Activated B cell treated with CpG ODN at 0.5 μM for 24 hours (primary cell): ENCODE measurements around the gene ELOVL6. TPM values are rescaled to one million over a fixed set of nuclear protein-coding genes. Genes with fewer than 3 reads are reported as not detected.

Experiments
- ATAC-seq: fragments of 200-7000 bp; cut with Tn5 transposase; one replicate; pipeline ENCODE4 v1.10.0; 2021; ENCODE audit warnings: low read depth, mild to moderate bottlenecking, moderate library complexity
- CTCF ChIA-PET: fragments of 350-600 bp; sonication (Branson Sonifier 250); formaldehyde crosslinking; loops from one replicate; lab custom pipeline; 2021; ENCODE audit warnings: antibody characterized with exemption; lab: Charles Lee
- POLR2A ChIA-PET: fragments of 350-600 bp; sonication (Branson Sonifier 250); formaldehyde crosslinking; loops from one replicate; lab custom pipeline; 2021; ENCODE audit warnings: antibody characterized with exemption; lab: Charles Lee
- DNase-seq: peaks from one replicate; pipeline ENCODE4 v3.0.0; 2022
- H3K27ac Mint-ChIP-seq: one replicate; pipeline ENCODE4 v1.8.0; 2020; ENCODE audit warnings: mixed read lengths
- H3K27me3 Mint-ChIP-seq: one replicate; pipeline ENCODE4 v1.8.0; 2021; ENCODE audit warnings: mixed read lengths
- H3K36me3 Mint-ChIP-seq: one replicate; pipeline ENCODE4 v1.8.0; 2021; ENCODE audit warnings: low read depth, mixed read lengths
- H3K4me1 Mint-ChIP-seq: one replicate; pipeline ENCODE4 v1.8.0; 2021; ENCODE audit warnings: mixed read lengths
- H3K4me3 Mint-ChIP-seq: one replicate; pipeline ENCODE4 v1.8.0; 2020; ENCODE audit warnings: mild to moderate bottlenecking, mixed read lengths
- H3K9me3 Mint-ChIP-seq: one replicate; pipeline ENCODE4 v1.8.0; 2020; ENCODE audit warnings: mixed read lengths
- CTCF ChIP-seq: fragments of 200-600 bp; IDR thresholded peaks from one replicate; pipeline ENCODE4 v1.8.0; 2022; ENCODE audit warnings: antibody characterized with exemption, mild to moderate bottlenecking
- intact Hi-C: fragments of 100-400 bp; cut with micrococcal nuclease; formaldehyde crosslinking; loops from one replicate; pipeline ENCODE4 v1.15.1; 2024
- total RNA-seq: library from RNA; stranded (reverse); gene quantifications from 2 replicates; pipeline ENCODE4 v1.2.3, GENCODE V29; 2022

The ELOVL6 gene
- total RNA-seq, 1 donor from 2014 or later: 2.1 TPM

DNA sequence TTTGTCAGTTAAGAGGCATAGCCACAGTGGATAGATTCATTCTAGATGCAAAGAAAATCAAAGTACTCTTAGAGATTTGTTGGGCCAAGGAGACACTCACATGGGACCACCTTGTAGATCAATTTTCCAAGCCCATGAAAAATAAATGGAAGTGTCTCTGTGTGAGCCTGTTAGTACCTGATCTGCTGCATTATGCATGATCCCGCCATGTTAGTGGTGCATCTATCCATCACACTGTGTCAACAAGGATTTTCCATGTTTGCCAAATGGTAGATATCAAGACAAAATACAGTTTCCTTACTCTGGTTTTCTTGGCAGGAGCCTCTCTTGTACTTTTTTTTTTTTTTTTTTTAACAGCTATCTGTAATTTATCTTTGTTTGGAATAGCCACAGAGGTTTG is 173.4 kb downstream of the ELOVL6 start:
- ATAC-seq: no peak
- Mint-ChIP-seq H3K27ac (no peak overlapping the region), H3K36me3 (no peaks in the 10 kb centered on the region), H3K4me3 (no peak overlapping the region), H3K27me3 (peaks cover 5% of the 10 kb centered on the region), H3K4me1 (no peaks in the 10 kb centered on the region), H3K9me3 (no peaks in the 10 kb centered on the region)
- no peak for DNase-seq
- ChIA-PET POLR2A (no interaction called here), CTCF (no interaction called here)
- intact Hi-C loops: no loop called here
- no peak for TF ChIP-seq CTCF

GRCh38 chr4:110022457-110022856 is 176.0 kb downstream of the ELOVL6 start:
- intact Hi-C loops: no loop called here
- no peaks in the 10 kb centered on the region for H3K4me1 Mint-ChIP-seq
- no peak for ATAC-seq
- ChIA-PET CTCF (no interaction called here), POLR2A (no interaction called here)
- no peak overlapping the region for H3K4me3 Mint-ChIP-seq
- no peaks in the 10 kb centered on the region for H3K9me3 Mint-ChIP-seq
- no peak for DNase-seq
- H3K27ac Mint-ChIP-seq: no peak overlapping the region
- peaks cover 3% of the 10 kb centered on the region for H3K27me3 Mint-ChIP-seq
- H3K36me3 Mint-ChIP-seq: no peaks in the 10 kb centered on the region
- no peak for TF ChIP-seq CTCF

DNA sequence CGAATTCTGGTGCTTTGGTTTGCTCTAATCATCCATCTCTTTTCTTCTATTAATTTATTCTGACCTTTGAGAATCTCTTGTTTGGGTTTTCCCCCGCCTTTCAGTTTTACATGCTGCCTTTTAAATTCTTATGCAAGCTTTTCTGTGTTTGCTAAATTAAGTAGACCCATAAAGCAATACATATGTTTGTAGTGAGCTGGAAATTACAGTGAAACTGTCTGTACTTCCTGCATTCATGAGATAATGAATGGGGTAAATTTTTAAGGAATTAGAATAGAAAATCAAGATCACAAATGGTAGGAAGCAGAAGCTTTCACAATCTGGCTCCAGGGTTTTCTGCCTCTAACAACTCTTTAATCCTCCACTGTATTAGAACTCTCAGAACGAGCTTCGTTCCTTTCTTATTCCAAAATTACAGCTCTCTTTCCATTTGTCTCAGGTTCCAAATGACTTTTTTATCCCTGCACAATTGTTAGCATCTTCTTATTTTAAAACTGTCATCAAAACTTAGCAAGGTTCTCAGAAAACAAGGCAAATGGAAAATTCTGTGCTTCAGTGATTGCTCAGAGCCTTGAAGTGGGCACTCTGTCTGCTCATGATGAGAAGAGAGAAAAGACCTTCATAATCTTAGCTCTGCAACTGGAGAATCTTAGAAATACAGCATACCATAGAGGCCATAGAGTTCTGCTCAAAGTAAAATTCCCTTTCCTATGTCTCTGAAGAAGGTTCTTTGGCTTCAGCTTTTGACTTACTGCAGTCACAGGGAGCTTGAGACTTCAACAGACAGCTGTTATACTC is 177.6 kb downstream of the ELOVL6 start:
- H3K4me3 Mint-ChIP-seq: no peak overlapping the region
- no peak for TF ChIP-seq CTCF
- H3K27ac Mint-ChIP-seq: no peak overlapping the region
- no peak for DNase-seq
- H3K27me3 Mint-ChIP-seq: peaks cover 2% of the 10 kb centered on the region
- POLR2A ChIA-PET: no interaction called here
- H3K9me3 Mint-ChIP-seq: peaks cover 2% of the 10 kb centered on the region
- no peaks in the 10 kb centered on the region for H3K36me3 Mint-ChIP-seq
- CTCF ChIA-PET: no interaction called here
- no peak for ATAC-seq
- intact Hi-C loops: no loop called here
- H3K4me1 Mint-ChIP-seq: no peaks in the 10 kb centered on the region

- H3K4me1 Mint-ChIP-seq: no peaks in the 10 kb centered on the region
- no peak overlapping the region for H3K27ac Mint-ChIP-seq
- TF ChIP-seq CTCF: no peak
- CTCF ChIA-PET: interaction anchor here (0.6 kb wide), 1 partner anchor 488 kb away, joined by 3 read pairs; no protein-coding TSS in a partner anchor
- intact Hi-C loops: no loop called here
- POLR2A ChIA-PET: no interaction called here
- H3K27me3 Mint-ChIP-seq: peaks cover 2% of the 10 kb centered on the region
- H3K9me3 Mint-ChIP-seq: peaks cover 2% of the 10 kb centered on the region
- no peaks in the 10 kb centered on the region for H3K36me3 Mint-ChIP-seq
- no peak overlapping the region for H3K4me3 Mint-ChIP-seq
- no peak for ATAC-seq
- no peak for DNase-seq
Observed at GRCh38 chr4:110020139-110020538, 178.3 kb downstream of the ELOVL6 start.

DNA sequence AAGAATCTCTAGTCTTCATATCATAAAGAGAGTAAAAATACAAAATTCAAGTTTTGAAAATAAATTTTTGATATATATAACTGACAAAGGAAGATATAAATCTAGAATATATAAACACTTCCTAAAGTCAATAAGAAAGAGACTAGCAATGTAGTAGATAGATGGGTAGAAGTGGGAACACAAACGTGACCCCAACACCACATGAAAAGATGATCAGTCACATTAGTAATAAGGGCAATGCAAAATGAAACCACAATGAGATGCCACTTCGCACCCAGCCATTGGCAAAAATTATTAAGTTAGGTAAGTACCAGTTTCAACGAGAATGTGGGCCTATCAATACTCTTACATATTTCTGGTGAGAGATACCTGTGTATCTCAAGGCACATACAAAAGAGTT is 179.3 kb downstream of the ELOVL6 start:
- H3K4me3 Mint-ChIP-seq: no peak overlapping the region
- ChIA-PET POLR2A (no interaction called here), CTCF (no interaction called here)
- TF ChIP-seq CTCF: no peak
- intact Hi-C loops: no loop called here
- H3K27me3 Mint-ChIP-seq: peaks cover 5% of the 10 kb centered on the region
- DNase-seq: no peak
- no peaks in the 10 kb centered on the region for H3K36me3 Mint-ChIP-seq
- H3K4me1 Mint-ChIP-seq: no peaks in the 10 kb centered on the region
- H3K27ac Mint-ChIP-seq: no peak overlapping the region
- H3K9me3 Mint-ChIP-seq: peaks cover 2% of the 10 kb centered on the region
- no peak for ATAC-seq
